ENCODE data around the gene SMIM44.
"Not testable (repeated sequence)": the region's sequence is repeated elsewhere in the genome, so short reads cannot be mapped to it uniquely, and the experiment has no call there.

SMIM44 gene

DNA sequence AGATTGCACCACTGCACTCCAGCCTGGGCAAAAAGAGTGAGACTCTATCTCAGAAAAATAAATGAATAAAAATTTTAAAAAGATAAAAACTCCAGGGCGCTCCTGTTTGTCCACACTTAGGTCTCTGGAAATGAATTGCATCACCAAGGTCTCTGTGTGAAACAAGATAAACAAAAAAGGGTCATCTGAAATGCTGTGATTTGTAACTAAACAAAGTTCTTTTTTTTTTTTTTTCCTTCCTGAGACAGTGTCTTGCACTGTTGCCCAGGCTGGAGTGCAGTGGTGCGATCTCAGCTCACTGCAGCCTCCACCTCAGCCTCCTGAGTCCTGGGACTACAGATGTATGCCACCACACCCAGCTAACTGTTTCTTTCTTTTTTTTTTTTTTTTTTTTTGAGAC is 34.4 kb upstream of the SMIM44 start:
- DNase-seq = no peak

DNA sequence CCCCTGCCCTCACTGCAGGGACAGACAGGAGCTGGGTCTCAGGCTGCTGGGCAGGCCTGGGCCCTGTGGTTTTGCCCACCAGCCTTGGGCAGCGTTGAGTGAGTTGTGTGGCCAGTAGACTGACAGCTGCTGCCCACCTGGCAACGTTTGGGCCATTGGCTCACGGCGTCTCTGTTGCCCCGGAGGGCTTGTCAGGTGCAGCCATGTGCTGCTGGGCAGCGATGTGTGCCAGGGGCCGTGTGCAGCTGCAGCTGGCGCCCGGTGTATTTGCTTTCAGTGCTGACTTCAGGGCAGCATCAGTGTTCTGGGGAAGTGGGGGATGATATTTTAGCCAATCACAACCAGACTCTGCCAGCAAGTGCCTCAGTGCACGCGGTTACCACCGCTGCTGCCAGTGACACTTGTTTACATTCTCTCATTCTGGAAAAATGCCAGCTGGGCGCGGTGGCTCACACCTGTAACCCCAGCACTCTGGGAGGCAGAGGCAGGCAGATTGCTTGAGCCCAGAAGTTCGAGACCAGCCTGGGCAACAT is 33.5 kb upstream of the SMIM44 start:
- DNase-seq = no peak

DNA sequence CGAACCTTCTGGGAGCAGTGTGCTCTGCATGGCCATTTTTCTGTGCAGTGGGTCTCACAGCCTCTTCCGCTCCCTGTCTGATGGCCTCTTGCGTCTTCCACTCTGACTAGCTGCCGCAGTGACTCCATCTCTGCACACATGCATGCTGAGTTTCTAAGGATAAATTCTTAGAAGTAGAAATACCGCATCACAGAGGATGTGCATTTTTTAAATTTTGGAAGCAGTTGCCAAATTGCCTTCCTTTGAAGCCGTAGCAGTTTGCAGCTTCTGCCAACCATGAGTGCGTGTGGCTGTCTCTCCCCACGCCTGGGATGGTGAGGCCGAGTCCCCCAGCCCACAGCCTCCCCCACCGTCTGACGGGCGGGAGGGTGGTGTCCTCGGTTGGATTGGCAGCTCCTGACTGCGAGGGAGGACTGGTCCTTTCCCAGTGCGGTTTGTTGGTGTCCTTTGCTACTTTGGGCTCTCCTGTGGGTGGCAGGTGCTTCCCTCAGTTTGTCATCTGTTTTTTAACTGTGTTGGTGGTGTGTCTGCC is 32.7 kb upstream of the SMIM44 start:
- DNase-seq = peak; percentile 71

DNA sequence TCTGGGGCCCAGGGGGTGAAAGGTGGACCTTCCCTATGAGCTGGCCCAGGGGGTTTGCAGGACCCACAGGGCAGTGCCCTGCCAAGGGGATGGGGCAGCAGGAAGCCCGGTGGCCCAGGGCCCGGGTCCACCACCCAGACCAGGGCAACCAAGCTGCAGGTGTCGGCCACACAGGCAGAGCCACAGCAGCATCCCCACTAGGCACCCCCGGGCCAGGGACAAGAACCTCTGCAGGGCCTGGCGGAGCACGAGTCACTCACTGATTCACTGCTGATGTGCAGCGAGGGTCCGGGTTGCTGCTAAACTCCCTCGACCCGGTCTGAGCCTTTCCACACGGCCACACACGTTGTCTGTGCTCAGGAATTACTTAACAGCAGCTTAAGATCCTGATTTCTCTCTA is 31.7 kb upstream of the SMIM44 start:
- DNase-seq = peak; percentile 24

DNA sequence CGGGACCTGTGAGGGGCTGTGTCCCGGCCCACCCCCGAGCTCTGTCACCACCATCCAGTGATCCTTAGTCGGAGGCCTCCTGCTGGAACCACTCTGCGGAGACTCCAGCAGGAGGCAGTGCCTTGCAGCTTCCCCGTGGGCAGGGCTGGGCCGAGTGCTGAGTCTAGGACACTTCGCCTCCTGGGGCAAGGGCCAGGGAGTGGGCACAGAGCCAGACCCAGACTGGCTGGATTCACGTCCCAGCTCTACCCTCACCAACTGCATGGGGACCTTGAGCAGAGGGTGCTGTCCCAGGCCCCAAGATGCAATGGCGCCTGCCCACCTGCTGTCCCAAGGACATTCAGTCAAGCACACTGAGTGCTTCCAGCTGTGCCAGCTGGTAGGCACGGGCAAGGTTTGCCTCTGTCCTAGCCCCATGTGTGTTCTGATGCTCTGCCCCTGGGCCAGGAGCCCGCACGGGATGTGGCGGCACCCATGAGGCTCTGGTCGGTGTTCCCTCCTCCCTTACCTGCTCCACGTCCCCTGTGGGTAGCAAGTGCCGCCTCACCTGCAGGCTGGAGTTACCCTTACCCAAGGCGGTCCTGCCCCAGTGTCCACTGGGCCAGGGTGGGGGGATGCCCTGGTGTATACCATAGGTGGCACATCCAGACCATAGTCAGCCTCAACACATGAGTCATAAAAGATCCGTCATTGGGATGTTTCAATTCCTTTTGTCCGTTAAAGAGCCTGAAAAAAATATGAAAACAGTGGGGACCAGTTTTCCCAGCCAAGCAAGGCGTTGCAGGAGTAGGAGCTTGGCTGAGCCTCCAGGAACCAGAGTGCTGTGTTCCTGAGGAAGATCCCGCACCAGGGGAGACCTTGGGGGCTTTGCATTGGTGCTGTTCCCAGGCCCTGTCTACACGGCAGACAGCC is 30.2 kb upstream of the SMIM44 start:
- DNase-seq = no peak

DNA sequence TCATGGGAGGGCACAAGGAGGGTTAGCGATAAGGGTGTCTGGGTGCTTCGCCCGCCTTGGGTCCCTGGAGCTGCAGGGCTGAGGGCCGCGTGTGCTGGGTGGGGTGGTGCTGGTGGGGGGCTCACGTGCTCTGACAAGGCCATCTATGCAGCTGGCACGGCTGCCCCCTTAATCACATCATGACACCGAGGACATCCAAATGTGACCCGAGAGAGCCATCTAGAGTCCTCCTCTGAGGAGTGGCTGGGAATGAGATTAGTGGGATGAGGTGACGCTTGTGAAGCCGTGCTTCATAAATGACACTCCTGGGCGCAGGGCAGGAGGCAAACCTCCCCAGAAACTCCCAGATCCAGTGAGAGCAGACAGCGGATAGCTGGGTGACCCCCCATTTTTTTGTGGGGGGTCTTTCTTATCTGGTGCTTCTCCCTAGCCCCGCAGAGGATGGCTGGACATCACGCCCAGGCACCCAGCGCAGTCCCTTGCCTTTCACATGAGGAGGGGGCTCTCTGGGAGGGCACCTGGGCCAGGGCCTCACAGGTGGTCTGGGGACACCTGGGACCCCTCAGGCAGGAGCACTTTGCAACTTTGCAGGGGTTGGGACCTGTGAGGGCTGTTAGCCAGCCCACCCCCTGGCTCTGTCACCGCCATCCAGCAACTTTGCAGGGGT is 29.5 kb upstream of the SMIM44 start:
- no peak for DNase-seq

DNA sequence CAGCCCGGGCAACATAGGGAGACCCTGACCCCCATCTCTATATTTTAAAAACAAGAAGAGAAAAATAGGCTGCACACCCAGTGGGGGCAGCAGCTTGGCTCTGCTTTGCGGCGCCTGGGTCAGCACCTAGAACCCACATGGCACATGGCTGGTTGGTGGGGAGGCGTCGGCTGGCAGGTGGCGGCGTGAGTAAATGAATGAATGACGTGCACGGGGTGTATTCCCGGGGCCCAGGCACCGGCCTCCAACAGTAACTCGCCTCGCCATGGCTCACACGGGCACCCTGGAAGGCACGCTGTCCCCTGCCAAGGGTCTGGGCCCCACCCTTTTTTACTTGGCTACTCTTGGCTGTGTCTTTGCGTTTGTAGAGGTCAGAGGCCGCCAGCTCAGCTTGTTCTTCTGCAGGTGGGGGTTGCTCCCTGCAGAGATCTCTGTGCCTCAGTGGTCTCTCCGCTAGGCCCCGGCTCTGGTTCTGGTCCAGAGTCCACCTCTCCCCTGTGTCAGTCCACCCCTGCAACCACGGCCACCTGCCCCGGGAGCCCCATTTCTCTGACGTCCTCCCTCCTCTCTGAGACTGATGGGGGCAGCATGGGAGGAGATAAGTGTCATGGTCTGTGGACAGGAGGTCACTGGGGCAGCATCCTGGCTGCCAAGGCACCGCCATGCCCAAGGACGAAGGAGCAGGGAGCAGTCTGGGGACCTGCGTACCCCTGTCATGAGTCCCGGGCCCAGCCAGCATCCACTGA is 28.4 kb upstream of the SMIM44 start:
- DNase-seq = no peak

DNA sequence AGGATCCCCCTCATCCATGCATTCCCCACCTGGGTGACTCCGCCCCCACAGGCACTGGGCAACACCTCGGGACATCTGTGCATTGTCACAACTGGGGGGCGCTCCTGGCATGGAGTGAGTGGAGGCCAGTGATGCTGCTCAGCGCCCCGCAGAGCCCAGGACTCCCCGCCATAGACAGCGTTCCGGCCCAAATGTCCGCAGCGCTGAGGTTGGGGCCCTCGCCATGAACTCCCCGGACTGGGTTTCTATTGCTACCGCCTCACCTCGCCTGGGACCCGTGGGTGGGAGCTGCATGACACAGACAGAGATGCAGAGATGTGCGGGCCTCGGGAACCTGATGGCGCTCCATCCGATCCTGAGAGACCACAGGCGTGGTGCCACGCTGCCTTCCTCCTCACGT is 27.5 kb upstream of the SMIM44 start:
- DNase-seq = no peak

DNA sequence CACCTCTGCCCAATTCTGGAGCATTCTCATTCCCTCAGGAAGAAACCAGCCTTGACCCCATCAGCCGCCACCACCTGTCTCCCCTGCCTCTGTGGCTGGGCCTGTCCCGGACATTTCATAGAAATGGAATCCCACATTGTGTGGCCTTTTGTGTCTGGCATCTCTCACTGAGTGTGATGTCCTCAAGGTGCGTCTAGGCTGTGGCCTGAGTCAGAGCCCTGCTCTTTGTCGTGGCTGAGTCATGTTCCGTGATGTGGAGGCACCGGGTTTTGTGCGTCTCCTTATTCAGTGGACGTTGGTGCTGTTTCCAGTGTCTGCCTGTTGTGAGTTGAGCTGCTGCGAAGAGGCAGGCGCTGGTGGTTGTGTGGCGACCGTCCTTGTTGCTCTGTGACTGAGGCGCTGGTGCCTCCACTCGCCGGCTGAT is 26.3 kb upstream of the SMIM44 start:
- DNase-seq = no peak

DNA sequence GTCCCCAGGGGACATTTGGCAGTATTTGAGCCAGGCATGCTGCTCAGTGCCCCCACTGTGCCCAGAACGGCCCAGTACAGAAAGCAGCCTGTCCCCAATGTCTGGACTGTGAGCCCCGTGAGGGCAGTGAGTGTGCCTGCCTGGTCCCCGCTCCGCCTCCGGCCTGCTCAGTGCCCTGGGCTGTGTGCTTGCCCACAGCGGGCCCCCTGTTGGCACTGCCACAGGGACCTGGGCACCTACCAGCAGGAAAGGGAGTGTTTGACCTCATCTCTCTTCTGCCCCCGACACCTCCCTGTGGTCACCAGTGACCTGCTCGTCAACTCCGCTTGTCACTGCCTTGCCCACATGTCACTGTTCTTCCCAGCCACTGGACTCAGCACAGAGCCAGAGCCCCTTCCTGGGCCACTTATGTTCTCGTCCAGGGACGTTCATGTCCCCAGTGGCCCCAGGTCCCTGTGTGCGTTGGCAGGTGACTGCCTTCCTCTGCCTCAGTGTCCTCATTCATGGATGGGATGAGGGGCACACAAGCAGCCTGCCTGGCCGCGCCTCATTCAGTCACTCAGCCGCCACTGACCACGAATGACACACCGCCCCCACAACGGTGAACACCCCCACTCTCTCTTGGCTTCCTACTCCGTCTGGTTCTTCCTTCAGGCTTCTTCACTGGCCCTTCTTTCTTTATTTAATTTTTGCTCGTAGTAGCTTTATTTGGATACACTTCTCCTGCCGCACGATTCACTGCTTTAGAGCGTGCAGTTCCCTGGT is 25.7 kb upstream of the SMIM44 start:
- DNase-seq = no peak

DNA sequence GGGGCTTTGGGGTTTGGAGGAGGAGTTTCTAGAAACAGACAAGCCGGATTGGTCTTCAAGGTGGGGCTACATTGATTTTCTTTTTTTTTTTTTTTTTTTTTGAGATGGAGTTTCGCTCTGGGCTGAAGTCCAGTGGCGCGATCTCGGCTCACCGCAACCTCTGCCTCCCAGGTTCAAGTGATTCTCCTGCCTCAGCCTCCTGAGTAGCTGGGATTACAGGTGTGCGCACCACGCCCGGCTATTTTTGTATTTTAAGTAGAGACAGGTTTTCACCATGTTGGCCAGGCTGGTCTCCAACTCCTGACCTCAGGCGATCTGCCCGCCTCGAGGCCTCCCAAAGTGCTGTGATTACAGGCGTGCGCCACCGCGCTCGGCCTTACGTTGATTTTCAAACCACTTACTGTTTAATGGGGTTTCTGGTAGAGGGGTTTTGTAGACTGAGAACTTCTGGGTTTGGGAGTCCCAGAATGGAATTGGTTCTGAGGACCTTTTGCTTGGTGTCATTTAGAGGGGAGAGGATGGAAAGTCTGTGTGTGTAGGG is 24.9 kb upstream of the SMIM44 start:
- not testable (repeated sequence) for DNase-seq

DNA sequence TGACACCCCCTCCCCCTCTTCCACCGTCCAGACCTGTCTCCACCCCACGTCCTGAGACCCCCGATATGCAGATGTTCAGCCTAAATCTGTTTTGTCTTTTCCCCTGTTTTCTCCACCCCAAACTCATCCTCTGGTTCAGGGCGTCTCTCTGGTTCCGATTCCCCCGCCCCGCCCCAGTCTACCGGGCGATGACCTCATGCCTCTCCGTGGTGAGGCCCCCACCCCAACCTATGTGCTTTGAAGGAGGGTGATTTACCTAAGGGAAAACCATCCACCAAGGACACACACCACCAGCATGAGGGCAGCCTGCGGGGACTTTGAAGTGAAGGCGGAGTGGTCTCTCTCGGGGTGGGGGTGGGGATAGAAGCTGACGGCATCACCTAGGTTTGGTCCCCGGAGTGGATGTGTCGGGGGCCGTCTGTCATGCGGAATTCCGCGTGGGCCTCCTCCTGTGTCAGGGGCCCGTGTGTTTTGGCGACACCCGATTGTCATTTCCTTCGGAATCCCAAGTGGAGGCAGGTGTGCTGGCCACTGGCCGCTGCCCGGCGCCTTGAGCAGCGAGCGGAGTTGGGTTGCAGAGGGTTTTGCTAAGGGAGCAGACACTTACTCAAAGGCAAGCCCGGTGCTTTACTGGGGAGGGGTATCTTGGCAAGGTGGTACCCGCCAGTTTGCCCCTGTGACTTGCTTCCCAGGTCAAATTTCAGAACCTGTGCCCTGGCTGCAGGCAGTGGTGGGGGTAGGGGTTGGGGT is 24.3 kb upstream of the SMIM44 start:
- no peak for DNase-seq

DNA sequence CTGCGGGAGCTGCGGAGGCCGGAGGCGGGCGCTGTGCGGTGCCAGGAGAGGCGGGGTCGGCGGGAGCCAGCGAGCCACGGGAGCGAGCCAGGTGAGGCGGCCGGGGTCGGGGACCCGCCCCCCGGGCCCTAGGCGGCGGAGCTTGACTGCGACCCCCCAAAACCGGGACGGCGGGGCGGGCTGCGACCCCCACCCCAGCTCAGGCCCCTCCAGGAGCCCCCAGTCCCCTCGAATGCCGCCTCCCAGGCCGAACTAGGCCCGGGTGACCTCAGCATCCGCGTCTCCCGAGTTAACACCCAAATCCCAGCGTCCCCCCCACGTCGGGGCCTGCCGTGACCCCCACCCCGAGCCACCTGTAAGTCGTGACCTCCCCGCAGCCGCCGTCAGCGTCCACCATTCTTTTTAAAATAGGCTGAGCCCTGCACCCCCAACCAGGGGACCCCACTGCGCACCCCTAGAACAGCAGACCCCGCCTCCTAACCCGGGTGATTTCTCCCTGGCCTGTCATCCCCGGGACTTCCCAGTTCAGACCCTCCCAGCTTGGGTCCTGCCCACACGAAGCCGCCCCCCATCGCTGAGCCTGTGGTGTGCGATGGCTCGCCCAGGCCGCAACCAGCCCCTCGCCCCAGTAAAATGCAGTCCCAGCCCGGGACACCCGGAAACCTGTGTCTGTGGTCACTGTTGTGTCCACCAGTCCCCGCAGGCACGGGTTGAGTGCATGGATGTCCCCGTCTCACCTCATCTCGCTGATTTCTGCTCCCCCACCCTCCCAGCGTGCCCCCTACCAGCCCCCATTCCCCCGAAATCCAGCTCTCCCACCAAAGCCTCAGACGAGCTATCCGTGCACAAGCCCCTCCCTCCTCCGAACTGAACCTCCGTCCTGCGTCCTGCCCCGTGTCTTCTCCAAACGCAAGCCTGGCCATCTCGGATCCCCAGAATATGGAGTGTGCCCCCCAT is 23.4 kb upstream of the SMIM44 start:
- DNase-seq = no peak

DNA sequence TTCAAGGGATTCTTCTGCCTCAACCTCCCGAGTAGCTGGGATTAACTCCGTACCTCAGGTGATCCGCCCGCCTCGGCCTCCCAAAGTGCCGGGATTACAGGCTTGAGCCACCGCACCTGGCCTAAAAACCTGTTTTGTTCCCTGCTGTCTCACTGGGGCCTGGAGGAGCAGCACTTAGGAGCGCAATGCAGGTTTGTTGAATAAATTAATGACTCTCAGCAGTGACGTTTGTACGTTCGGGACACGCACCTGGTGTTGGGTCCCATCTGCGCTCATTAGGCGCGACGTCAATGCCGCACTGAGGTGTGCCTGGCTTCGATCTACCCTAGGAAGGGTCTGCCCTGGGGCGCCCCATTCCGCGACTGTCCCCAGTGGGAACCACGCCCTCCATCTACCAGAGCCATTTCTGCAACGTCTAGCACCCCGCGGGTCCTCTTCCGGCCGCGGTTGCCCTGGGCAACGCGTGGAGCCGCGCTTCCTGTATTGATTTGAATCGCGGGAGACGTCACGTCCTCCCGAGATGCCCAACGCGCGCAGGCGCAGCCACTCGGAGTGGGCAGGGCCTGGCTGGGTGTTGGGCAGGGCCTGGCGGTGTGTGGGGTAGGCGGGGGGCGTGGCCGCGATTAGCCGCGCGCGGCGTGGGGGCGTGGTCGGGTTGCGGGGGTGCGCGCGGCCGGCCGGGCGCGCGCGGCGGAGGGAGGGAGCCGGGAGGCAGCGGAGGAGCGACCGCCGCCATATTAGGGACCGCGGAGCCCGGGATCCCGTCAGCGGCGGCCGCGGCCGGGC is 22.6 kb upstream of the SMIM44 start, which contains the start of gene FZR1:
Gene FZR1, plus strand, starts transcription at position 714 of the 786 bp plus-strand sequence. CDS start 16,679 bp downstream, outside the sequence.
- peak; percentile 99 for DNase-seq

DNA sequence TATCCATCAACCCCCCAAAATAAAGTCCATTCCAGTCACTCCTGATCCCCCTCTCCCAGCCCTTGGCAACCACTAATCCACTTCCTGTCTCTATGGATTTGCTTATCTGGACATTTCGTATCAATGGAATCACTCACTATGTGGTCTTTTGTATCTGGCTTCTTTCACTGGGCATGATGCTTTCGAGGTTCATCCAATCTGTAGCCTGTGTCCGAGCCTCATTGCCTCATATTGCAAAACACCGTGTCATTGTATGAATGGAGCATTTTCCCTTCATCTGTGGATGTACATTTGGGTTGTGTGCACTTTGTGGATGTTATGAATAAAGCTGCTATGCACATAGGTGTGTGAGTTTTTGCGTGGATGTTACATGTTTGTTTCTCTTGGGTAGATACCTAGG is 21.5 kb upstream of the SMIM44 start:
- DNase-seq = no peak

DNA sequence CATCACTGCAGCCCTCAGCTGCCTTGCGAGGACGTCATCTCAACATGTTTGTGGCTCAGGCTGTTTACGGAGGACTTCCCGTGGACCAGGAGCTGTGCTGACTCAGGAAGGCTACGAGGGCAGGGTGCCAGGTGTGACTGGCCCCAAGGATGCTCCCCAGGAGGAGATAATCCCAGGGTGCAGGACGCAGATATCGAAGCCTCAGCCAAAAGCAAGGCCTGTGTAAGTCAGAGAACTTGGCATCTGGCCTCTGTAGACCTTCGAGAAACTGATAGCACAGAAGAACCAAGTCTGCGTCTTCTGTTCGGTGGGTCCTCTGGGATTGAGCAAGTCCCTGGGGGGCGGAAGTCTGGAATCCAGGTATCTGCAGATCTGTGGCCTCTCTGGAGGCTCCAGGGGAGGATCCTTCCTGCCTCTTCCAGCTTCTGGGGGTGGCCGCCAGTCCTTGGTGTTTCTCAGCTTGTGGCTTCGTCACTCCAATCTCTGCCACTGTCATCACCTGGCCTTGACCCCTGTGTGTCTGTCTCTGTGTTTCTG is 19.9 kb upstream of the SMIM44 start:
- DNase-seq = no peak

DNA sequence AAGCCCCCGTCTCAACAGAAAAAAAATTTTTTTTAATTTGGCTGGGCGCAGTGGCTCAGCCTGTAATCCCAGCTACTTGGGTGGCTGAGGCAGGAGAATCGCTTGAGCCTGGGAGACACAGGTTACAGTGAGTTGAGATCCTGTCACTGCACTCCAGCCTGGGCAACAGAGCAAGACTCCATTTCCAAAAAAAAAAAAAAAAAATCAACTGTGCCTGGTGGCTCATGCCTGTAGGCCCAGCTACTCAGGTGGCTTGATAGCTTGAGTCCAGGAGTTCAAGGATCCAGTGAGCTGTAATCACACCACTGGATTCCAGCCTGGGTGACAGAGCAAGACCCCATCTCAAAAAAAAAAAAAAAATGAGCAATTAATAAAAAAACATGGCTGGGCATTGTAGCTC is 18.5 kb upstream of the SMIM44 start:
- no peak for DNase-seq

DNA sequence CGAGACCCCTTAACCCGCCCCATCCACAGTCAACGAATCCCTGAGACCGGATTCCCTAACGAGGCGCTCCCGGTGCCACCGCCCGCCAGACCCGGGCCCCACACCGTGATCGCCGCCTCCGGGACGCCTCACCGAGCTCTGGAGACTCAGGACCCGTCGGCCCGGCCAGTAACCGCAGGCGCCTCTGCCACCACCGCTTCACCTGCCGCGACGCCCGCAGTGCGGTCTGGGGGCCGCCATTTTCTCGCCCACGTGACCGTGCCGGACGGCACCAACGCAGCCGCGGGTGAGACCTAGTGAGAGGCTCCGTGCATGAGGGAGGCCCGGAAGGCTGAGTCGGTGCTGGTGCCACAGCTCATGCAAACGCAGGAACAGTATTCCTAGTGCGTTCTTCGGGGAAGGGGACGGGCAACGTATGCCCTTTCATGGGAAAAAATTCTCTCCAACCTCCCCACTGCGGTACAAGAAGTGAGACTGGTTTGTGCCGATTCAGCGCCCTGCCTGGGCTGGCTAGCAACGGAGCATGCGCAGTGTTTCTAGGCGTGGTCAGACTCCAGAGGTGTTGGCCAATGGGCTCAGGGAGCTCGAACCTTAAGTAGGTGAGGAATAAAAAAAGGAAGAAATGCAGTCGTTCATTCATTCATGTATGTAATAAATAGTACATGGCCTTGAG is 17.3 kb upstream of the SMIM44 start, which contains the start of gene DOHH:
Gene DOHH, minus strand, starts transcription at position 246 of the 673 bp plus-strand sequence. CDS start 3,860 bp downstream, outside the sequence.
- DNase-seq = peak; percentile 96

Data from fibroblast of skin of scalp (primary cell).